HL-60/S4 treated with retinoic acid at 250 ng/mL for 4 days and 3 days (cell line): ENCODE measurements around the gene PAPOLB.
"Not testable (repeated sequence)": the region's sequence is repeated elsewhere in the genome, so short reads cannot be mapped to it uniquely, and the experiment has no call there.

Experiments used
- in situ Hi-C: fragments of 300-500 bp; cut with MboI; formaldehyde crosslinking; loops from 2 replicates; pipeline ENCODE4 v1.7.0; 2022; ENCODE audit warnings: low sequenced_read_pairs

PAPOLB gene

DNA sequence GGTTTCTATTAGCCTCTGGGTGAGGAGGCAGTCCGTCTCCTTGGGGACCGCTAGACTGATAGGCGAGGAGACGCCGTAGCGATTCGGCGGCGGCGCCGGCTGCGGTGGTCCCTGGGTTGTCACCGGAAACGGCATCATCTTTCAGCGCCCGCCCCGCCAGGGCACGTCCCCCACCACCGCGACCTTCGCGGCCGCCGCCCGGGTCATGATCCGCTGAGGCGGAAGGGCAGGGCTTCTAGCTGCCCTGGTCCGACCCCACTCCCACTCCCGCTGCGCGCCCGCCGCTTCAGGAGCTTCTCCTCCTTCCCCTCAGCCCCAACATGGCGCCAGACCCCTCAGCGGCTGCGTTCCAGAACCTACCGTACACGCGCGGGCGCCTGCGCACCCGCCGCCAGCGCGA lies at the start of gene PAPOLB:
Gene PAPOLB (minus strand): TSS at position 358 of the 400 bp plus-strand sequence. CDS start 220 bp downstream, at position 138.
- in situ Hi-C loops, result no loop called here

- in situ Hi-C loops, result no loop called here
Observed at GRCh38 chr7:4911111-4911828, 49.4 kb upstream of the PAPOLB start.

GRCh38 chr7:4906682-4907081 lies 44.9 kb upstream of the PAPOLB start:
- in situ Hi-C loops, result no loop called here

DNA sequence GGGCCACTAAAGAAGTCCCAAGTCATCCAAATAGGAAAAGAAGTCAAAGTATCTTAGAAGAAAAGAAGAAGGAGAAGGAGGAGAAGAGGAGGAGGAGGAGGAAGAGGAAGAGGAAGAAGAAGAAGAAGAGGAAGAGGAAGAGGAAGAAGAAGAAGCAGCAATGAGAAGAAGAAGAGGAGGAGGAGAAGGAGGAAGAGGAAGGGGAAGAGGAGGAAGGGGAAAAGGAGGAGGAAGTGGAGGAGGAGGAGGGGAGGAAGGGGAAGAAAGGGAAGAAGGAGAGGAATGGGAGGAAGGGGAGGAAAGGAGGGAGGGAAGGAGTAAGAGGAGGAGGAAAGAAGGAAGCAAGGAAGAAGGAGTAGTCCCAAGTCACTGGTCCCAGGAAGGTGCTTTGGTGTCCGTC lies 43.3 kb upstream of the PAPOLB start:
- in situ Hi-C loops, result no loop called here

GRCh38 chr7:4904346-4904745 lies 42.5 kb upstream of the PAPOLB start:
- in situ Hi-C loops, result no loop called here

DNA sequence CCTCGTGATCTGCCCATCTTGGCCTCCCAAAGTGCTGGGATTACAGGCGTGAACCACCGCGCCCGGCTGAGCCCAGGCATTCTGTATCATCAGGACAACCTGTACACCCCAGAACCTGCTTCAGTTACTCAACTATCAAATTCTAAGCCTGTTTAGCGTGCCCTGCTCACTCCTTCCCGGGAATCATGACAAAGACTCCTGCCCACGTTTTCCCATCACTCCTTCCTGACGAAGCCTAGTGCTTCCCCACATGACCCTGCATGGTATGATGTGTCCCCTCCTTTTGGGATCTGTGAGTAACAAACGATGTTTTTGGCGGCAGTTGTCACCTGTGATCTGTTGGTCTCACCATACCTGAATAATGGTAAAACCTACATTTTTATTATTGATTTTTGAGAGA lies 33.9 kb upstream of the PAPOLB start:
- in situ Hi-C loops, result no loop called here

- in situ Hi-C loops, result no loop called here
Observed at GRCh38 chr7:4894482-4894881, 32.7 kb upstream of the PAPOLB start.

GRCh38 chr7:4893929-4894475 lies 32.2 kb upstream of the PAPOLB start:
- in situ Hi-C loops, result no loop called here

DNA sequence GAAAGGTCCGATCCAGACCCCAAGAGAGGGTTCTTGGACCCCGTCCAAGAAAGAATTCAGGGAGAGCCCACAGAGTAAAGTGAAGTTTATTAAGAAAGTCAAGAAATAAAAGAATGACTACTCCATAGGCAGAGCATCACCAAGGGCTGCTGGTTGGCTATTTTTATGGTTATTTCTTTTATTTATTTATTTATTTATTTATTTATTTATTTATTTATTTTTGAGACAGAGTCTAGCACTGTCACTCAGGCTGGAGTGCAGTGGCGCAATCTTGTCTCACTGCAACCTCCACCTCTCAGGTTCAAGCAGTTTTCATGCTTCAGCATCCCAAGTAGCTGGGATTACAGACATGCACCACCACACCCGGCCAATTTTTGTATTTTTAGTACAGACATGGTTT lies 31.4 kb upstream of the PAPOLB start:
- in situ Hi-C loops, result not testable (repeated sequence)

- in situ Hi-C loops, result not testable (repeated sequence)
Observed at GRCh38 chr7:4891522-4891921, 29.7 kb upstream of the PAPOLB start.

DNA sequence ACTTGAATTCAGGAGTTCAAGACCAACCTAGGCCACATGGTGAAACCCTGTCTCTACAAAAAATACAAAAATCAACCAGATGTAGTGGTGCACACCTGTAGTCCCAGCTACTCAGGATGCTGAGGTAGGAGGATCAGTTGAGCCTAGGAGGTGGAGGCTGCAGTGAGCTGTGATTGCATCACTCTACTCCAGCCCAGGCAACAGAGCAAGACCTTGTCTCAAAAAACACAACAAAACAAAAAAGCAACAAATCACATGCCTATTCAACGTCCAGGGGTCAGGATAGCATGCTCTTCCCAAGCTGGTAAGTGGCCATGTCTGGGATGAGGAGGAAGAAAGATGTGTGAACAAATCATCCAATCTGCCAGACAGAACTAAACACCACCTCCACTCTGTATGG lies 27.9 kb upstream of the PAPOLB start:
- in situ Hi-C loops, result no loop called here

- in situ Hi-C loops, result no loop called here
Observed at GRCh38 chr7:4888161-4888560, 26.3 kb upstream of the PAPOLB start.

DNA sequence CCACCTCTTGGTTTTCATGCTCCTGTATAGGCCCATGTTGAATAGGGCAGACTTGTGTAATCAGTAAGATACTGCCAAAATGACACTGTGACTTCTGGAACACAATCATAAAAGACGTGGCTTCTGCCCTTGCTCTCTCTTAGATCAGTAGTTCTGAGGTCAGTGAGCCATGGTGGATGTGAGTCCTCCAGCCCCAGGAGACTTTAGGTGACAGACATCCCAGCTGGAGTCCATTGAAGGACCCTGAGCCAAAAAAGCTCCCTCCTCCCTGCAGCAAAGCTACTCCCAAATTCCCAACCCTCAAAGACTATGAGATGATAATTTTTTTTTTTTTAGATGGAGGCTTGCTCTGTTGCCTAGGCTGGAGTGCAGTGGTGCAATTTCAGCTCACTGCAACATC lies 24.8 kb upstream of the PAPOLB start:
- in situ Hi-C loops, result no loop called here

DNA sequence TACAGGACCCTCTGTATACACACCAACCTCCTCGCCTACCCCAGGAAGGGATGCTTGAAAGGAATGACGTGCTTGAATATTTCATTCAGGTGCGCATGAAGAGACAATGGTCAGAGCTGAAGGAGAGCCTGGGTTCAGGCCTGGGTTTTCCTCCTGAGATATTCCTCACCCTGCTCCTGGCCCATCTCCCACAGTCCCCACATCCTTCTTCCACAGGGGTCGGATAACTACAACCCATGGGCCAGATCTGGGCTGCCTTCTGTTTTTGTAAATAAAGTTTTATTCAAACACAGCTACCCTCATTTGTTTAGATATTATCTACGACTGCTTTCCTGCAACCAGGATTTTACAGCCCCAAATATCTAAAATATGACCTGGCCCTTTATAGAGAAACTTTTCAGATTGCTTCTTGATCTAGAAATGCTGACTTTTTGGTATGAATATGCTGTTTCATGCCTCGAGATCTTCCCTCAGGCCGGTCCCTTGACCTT lies 23.5 kb upstream of the PAPOLB start:
- in situ Hi-C loops, result no loop called here

GRCh38 chr7:4884164-4884563 lies 22.3 kb upstream of the PAPOLB start:
- in situ Hi-C loops, result no loop called here

GRCh38 chr7:4883372-4884144 lies 21.7 kb upstream of the PAPOLB start, which contains the start of gene RADIL:
TSS of gene RADIL (minus strand) at chr7:4883716. CDS start at chr7:4878139, 5,577 bp downstream.
- in situ Hi-C loops, result no loop called here

GRCh38 chr7:4883033-4883371 lies 21.2 kb upstream of the PAPOLB start:
- in situ Hi-C loops, result no loop called here

DNA sequence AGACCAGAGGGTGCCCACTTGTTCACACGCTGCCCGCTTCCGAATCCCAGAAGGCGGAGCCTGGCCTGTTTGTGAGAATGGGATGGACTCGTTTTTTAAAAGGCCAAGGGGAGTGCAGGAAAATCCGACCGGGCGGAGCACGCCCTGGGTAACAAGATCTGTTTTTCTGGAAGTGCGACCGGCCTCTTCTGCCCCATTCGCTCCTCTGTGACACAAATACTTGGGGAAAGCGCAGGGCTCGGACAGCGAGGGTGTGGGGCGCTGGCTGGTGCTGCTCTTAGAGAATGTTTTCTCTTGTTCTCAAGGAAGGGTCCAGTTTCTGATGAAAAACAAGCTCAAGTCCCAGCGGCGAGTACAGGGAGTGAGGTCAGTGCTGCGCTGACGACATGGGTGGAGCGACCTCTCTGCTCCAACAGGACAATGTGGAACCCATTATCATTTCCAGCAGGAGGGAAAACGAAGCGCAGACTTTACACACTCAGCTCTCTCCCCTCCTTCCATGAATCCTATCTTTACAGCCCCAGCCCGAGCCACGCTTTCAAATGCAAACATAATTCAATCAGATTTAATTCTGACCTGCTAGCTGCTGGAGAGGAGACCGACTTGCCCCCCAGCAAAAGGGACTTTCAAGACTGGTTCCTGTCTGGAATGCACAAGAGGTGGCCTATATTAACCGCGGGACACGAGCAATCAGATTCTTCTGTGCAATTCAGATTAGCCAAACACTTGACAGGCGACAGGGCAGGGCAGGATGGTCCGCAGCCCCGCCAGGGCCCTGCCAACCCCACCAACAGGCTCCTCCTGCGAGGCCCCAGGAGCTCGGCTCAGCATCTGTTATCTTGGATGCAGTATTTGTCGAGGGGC lies 20.6 kb upstream of the PAPOLB start:
- in situ Hi-C loops, result no loop called here

DNA sequence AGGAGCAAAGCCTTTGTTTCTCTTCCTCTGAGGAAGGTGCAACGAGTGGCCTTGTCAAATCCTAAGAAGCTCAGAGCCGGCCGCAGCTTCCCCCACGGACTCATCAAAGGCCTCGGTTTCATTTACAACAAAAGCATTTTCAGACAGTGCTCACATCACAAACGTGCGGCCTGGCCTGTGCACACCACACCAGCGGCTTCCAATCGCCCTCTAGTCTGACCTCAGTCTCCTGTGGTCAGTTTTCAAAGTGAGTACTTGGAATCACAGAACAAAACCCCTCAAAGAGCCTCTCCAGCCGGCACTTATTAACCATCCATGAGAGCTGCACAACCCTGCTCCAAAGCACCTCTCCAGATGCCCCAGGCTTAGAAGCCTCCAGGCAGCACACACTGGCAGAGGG lies 18.4 kb upstream of the PAPOLB start:
- in situ Hi-C loops, result no loop called here

- in situ Hi-C loops, result no loop called here
Observed at GRCh38 chr7:4879396-4880081, 17.7 kb upstream of the PAPOLB start.
